ENCODE measurements around the gene ZNF175. TPM values are rescaled to one million over a fixed set of nuclear protein-coding genes. Genes with fewer than 3 reads are reported as not detected.

Gene ZNF175
- total RNA-seq, 2 donors from 2014 or later: 6.6 to 15.6 TPM

GRCh38 chr19:51529301-51529700 is 41.8 kb upstream of the ZNF175 start:
- Histone ChIP-seq H3K4me1 (ENCODE audit: control insufficient read depth in 1 of 2, low read depth in 2 of 2) (no peaks in the 10 kb centered on the region), H3K36me3 (no peaks in the 10 kb centered on the region), H3K27ac (no peak overlapping the region), H3K9me3 (no peaks in the 10 kb centered on the region), H3K4me3 (no peak overlapping the region), H3K27me3 (replicated peaks; ENCODE audit: insufficient read depth) (no peaks in the 10 kb centered on the region)
- DNase-seq (ENCODE audit: low spot score) (no peak), ATAC-seq (ENCODE audit: insufficient number of reproducible peaks, low FRiP score, low read depth) (no peak)
- TF ChIP-seq CTCF (IDR thresholded peaks at IDR 0.05): no peak

GRCh38 chr19:51530616-51531015 is 40.5 kb upstream of the ZNF175 start:
- H3K4me1 ChIP-seq (ENCODE audit: control insufficient read depth in 1 of 2, low read depth in 2 of 2): no peaks in the 10 kb centered on the region
- no peak for TF ChIP-seq CTCF (IDR thresholded peaks at IDR 0.05)
- H3K36me3 ChIP-seq: no peaks in the 10 kb centered on the region
- no peaks in the 10 kb centered on the region for H3K9me3 ChIP-seq
- ATAC-seq (ENCODE audit: insufficient number of reproducible peaks, low FRiP score, low read depth) (no peak), DNase-seq (ENCODE audit: low spot score) (no peak)
- H3K4me3 ChIP-seq: no peak overlapping the region
- H3K27me3 ChIP-seq (replicated peaks; ENCODE audit: insufficient read depth): no peaks in the 10 kb centered on the region
- H3K27ac ChIP-seq: no peak overlapping the region

DNA sequence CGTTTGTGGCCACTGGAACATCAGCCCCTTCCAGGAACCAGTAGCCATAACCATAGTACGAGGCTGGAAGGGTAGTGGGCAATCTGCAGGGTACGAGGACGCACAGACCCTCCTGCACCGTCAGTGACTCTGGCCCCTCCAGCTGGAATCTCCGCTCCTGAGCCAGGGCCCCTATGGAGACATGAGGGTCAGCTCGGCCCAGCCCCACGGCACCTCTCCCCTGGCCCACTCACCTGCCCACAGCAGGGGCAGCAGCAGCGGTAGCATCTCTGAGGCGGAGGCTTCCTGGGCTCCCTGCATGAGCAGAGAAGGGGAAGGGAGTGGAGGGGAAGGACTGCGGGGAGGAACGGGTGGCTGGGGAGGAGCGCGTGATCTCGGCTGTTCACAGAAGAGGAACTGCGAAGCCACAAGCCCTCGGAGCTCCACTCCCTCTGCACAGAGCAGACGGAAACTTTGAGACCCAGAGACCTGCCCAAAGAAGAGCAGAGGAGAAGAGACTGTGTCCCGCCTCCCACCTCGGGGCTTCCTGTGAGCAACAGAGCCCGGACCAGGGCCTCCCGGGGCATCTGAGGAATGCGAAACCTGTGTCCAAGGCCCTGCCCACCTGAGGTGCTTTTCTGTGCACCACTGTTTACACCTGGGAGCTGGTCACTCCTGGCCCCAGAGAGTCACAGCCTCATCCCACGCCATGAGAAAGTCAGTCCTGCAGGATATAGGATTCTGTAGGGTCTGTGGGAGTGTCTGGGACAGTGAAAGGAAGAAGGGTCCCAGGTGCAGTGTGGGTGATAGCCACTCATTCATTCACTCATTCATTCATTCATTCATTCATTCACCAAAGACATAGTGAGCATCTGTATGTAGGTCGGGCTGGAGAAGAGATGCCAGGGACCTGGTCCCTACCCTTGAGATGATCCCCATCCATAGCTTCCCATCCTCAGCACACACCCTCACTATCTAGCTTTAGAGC is 39.5 kb upstream of the ZNF175 start, which contains the start of gene SIGLEC6:
TSS of gene SIGLEC6 (minus strand) at position 322 of the 967 bp plus-strand sequence. CDS start at position 300, 22 bp downstream.
- H3K27ac ChIP-seq: no peak within 1 kb of the TSS
- no peaks in the 10 kb centered on the region for H3K27me3 ChIP-seq (replicated peaks; ENCODE audit: insufficient read depth)
- no peaks in the 10 kb centered on the region for H3K36me3 ChIP-seq
- ATAC-seq (ENCODE audit: insufficient number of reproducible peaks, low FRiP score, low read depth) (no peak), DNase-seq (ENCODE audit: low spot score) (no peak)
- TF ChIP-seq CTCF (IDR thresholded peaks at IDR 0.05): no peak
- H3K9me3 ChIP-seq: no peaks in the 10 kb centered on the region
- no peaks in the 10 kb centered on the region for H3K4me1 ChIP-seq (ENCODE audit: control insufficient read depth in 1 of 2, low read depth in 2 of 2)
- H3K4me3 ChIP-seq: no peak within 1 kb of the TSS

- no peaks in the 10 kb centered on the region for H3K27me3 ChIP-seq (replicated peaks; ENCODE audit: insufficient read depth)
Measured at GRCh38 chr19:51535535-51535934, 35.5 kb upstream of the ZNF175 start.

More at GRCh38 chr19:51535535-51535934, 35.5 kb upstream of the ZNF175 start:
- Histone ChIP-seq H3K4me1 (ENCODE audit: control insufficient read depth in 1 of 2, low read depth in 2 of 2) (no peaks in the 10 kb centered on the region), H3K27ac (no peak overlapping the region), H3K36me3 (no peaks in the 10 kb centered on the region), H3K4me3 (no peak overlapping the region), H3K9me3 (no peaks in the 10 kb centered on the region)
- DNase-seq (ENCODE audit: low spot score) (no peak), ATAC-seq (ENCODE audit: insufficient number of reproducible peaks, low FRiP score, low read depth) (no peak)
- TF ChIP-seq CTCF (IDR thresholded peaks at IDR 0.05): no peak
